Stimulated activated CD4-positive, alpha-beta T cell treated with anti-CD3 and anti-CD28 coated beads, Interleukin-4, amount 100 ng/mL, for 4 hours (primary cell): ENCODE results near the gene APOO.

Experiments
- DNase-seq, 2 experiments: peaks; one replicate each; pipeline ENCODE4 v3.0.0-alpha.2; 2020

Gene APOO

DNA sequence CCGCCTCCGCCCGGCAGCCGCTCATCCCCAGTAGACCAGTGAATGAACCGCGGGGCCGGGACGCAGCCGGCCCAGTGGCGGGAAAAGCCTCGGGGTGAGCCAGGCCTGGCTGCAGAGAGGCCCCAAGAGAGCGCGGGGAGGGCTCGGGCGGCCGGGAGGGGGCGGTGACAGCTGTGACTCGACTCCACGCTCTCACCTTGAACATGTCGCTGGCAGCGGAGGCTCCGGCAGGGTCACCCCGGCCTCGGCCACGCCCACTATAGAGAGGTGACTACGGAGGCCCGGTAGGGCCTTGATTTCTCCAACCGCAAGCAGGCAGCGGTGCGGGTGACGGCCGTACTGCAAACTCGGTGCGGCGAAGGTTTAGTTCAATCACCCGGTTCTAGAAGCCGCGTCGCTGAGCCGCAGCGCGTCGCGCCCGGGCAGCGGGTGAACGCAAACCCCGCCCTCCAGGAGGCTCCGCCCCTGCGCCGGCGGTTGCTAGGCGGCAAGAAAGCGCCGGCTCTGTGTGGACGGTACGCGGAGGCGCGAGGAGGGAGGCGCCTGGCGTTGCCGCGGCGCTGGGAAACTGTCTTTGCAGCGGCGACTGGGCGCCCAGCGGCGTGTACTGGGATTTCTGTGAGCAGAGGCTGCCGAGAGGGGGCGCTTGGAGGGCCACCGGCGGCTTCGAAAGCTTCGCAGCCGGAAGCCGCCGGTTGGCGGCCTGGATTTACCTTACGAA is at the start of gene APOO, which contains the start of gene CXorf58:
Gene APOO (minus strand): TSS at position 441 of the 721 bp plus-strand sequence. CDS start 236 bp downstream, at position 205.
Gene CXorf58 (plus strand): TSS at position 509 of the 721 bp plus-strand sequence. CDS start 2,297 bp downstream, outside the sequence.
- DNase-seq: peak; percentile 83 to 90

DNA sequence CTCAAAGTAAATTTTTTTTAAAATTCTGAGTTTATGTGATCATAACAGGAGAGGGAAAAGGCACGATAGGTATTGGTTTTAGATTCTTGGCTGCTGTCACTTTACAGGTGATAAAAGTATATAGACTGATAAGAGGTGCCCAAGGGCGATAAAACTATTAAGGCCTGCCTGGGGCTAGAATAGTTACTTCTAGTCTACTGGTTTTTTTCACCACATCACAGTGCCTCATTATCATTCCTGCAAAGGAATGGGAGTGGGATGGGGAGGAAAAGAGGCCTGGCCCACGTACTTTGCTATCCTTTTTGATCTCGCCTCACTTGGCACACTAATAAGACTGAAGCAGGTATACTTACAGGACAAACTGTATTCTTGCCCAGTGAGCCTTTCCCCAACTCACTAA is 46.7 kb upstream of the APOO start:
- no peak for DNase-seq

DNA sequence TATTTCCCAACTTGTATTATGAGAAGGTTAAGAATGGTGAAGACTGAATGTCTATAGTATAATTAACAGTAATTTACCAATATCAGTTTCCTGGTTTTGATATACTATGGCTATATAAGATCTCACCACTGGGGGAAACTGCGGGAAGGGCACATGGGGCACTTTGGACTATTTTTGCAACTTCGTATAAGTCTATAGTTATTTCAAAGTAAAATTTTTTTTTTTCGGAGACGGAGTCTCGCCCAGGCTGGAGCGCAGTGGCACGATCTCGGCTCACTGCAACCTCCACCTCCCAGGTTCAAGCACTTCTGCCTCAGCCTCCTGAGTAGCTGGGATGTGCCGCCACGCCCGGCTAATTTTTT is 46.2 kb upstream of the APOO start:
- DNase-seq: no peak

DNA sequence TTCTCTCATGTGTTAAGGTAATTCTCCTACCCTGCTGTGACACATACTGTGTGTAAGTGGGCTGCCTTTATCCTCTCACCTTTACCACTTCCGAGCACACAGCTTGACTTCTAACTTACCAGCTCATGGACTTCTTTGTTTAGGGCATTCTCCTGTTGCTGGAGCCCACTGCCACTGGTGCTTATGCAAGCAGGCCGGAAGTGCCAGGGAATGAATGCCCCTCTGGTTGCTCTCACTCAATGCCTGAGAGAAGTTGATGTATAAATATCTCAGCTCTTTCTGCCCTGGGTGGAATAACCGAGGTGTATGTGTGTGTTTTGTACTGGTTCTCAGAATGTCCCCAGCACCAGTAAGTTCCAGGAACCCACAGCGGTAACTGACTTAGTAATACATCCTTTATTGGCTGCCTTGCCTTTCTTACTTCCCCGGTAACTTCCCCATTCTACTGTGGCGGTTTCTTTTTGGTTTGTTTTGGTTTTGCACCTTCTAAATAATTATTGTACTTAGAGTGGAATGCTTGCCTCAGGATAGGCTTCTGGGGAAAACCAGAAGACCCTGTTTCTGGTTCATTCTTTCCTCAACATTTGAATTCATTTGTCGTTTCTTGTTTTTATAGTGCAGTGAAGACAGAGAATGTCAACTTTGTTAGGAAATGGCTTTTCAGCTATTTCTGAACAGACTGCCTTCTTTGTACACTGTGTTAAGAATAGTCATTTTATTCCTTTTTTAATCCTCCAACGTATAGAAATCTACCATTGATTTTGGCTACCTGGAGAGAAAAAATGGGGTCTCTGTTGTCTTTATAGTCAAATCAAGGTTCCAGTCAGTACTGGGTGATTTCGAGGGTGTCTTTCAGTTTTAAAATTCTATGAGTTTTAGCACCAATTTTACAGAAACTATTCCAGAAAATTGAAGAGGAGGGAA is 45.5 kb upstream of the APOO start:
- peak; percentile 2 to 8 for DNase-seq

DNA sequence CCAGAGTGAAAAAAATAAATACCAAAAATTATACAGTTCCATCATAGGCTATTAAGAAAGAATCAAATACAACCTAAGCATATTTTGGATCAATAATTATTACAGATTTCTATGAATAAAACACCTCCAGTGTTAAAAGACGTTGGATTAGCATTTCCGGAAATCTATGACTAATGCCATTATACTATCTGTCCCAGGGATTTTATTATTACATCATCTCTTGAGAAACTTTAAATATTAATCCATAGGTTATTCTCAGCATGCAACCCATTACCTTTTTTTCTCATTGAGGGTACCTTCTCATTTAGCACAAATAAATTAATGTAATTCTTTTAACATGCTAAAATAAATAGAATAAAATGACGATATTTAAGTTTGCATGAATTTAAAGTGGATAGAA is 44.7 kb upstream of the APOO start:
- no peak for DNase-seq

DNA sequence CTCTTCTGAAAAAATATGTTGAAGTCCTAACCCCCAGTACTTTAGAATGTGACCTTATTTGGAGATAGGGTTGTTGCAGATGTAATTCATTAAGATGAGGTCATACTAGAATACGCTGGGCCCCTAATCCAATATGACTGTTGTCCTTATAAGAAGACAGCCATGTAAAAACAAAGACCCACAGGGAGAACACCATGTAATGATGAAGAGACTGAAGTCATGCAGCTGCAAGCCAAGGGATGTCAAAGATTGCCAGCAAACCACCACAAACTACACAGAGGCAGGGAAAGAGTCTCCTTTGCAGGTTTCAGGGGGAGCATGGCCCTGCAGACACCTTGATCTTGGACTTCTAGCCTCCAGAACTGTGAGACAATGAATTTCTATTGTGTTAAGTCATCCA is 37.5 kb upstream of the APOO start:
- DNase-seq: no peak

DNA sequence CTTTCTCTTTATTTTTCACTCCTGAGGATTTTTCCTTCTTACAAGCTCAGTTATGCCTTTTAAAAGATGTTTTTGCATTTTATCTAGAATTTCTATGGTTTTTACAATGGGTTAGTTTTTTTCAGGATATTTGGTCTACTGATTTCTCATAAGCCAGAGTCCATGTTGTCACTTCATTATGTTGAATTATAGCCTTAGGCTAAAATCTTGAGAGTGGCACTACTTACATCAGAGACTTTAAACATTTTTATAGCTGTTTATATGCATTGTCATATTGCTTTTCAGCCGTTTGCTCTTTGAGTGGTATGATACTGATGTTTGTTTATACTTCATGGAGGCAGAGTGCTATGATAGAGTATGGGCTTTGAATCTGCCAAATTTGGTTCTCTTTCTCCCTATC is 36.5 kb upstream of the APOO start:
- no peak for DNase-seq

DNA sequence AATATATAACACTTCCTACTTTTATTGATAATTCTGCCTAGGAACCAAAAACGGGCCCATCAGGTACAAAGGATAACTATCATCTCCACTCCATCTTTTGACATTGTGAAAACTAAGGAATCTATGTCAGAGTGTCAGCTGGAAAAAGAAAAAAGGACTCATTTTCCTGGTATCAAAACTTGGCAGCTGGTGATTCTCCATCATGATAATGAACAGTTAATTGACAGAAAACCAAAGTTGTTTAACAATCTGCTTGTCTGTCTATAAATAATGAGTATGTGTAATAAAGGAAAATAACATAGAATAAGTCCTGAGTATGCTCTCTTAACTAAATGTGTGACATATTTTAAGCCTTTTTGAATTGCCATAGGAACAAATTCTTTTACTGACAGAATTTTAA is 31.5 kb upstream of the APOO start:
- DNase-seq: no peak

DNA sequence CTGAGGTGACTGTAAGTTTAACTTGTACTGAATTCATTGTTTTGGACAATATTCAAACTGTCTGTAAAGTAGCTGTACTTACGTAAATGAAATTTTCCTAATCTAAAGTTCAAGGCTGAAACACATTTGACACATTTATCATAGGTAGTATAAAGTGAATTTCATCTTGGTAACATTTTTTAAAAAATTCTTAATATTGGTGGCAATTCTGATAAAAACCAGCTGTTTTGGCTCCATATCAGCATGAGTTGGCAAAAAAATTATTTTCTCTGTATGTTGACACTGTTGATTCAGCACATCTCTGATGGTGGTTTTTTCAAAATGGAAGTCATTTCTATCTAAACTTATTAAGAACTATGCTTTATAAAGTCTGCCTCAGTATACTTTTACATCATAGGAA is 31.0 kb upstream of the APOO start:
- no peak for DNase-seq

DNA sequence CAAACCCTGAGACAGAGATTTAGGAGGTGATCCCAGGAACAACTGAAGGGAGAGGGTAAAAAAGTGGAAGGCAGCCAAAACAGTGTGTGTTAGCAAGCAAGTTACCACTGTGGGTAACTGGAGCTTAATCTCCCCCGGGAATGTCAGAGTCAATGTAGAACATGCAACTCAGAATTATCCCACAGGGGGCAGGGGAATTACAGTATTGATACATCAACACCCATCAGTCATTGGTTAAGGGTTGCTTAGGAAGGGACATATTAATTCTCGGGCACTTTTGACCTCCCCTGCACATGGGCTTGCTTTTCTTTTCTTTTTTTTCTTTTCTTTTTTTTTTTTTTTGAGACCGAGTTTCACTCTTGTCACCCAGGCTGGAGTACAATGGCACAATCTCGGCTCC is 29.4 kb upstream of the APOO start:
- DNase-seq: no peak

DNA sequence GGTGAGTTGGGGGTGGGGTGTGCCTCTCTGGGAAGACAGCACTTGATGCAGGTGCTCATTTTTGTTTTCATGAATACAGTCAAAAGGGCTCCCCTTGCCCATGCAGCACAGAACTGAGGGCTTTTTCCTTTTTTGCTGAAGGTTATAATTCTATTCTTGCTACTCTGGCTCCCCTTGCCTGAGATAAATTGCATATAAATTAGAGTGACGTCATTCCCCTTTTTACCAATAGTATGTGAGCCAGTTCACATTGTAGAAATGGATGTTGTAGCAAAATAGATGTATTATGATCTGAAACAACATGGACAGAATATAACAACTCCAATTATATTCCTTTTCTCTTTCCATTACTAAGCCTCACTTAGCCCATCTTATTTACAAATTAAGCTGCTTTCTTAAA is 28.4 kb upstream of the APOO start:
- DNase-seq: no peak

DNA sequence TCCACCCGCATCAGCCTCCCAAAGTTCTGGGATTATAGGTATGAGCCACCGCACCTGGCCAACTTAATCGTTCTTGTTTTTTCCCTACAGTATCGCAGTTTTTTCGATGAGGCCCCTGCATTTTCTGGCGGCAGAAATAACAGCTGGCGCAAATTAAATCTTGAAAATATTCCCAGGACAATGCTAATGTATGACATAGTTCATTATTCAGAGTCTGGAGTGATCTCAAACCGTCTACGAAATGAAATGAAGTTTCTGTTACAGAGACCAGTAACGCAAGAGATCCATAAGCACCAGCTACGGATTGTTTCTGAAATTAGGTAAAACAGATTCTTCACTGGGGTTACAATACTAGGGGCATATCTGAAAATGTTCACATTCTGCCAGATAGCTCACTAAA is 27.4 kb upstream of the APOO start:
- DNase-seq: no peak

DNA sequence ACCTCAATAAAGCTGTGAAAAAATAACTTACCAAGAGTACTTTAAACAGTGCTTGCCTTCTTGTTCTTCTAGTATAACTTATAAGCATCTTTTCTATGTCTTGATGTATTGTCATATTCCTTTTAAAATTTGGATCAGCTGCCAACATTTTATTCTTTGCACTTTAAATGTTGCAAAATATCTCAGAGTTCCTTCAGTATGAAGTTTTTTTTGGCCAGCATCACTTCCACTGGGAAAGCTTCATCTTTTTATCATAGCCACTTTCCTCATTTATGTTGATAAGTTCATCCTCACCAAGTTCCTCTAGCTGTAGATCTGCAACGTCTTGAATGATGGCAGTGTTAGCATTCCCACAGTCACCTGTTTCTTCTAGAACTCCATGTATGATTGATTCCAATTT is 24.3 kb upstream of the APOO start:
- no peak for DNase-seq

DNA sequence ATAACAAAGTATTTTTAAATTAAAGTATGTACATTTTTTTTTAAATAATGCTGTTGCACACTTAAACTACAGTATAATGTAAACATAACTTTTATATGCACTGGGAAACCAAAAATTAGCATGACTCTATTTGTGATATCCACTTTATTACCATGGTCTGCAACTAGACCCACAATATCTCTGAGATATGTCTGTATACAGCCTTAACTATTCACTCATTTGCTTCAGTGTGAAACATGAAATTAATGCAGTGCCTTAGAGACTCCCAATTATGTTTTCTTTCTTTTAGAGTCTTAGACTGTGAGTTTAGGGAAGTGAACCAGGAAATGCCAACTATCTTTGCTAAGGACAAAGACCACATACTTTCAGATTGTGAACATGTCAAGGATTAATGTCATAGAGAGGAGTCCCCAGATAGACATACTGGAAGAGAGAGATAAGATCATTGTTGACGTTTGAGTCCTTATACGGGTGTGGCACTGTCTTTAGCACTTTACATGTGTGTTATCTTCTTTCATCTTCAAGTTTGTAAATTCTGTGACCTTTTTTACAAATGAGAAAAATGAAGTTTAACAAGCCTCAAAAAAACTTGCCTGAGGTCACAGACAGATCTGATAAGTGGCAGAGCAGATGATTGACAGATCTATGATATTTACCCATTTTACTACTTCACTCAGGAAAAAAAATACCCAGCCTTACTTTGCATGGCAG is 23.3 kb upstream of the APOO start:
- no peak for DNase-seq

DNA sequence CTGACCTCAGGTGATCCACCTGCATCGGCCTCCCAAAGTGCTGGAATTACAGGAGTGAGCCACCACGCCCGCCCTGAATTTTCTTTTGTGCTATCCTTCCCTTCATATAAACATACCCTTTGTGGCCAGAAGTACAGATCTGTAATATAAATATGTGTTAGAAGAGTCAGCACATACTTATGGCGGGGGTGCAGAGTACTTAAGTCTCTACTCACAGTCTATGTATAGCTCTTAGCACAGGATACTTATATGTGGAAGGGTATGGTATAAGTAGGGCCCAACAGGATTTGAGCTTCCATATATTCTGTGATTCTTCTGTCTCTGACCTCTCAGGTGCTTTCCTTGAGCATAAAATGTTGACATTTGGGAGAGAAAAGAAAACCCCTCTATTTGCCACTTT is 18.3 kb upstream of the APOO start:
- DNase-seq: no peak

DNA sequence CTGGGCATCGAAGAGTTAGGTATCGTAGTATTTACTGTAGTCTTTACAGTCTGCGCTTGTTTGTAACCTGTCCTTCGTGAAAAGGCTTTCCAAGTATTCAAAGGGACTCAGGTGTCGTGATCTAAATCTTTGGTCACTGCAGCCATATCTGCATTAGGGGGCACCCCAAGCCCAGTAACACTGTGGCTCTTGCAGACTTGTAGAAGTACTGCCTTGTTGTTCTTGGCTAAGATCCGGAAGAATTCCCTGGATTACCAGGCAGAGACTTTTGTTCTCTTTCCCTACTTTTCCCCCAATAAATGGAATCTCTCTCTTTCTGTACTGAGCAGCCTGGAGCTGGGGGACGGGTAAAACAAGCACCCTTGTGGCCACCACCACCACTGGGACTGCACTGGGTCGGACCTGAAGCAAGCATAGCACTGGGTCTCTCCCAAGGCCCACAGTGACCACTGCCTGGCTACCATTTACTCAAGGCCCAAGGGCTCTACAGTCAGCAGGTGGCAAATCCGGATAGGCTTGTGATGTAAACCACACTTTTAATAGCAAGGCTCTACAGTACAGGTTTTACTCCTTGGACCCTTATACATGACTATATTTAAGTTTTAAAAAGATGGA is 12.1 kb upstream of the APOO start:
- DNase-seq: no peak

DNA sequence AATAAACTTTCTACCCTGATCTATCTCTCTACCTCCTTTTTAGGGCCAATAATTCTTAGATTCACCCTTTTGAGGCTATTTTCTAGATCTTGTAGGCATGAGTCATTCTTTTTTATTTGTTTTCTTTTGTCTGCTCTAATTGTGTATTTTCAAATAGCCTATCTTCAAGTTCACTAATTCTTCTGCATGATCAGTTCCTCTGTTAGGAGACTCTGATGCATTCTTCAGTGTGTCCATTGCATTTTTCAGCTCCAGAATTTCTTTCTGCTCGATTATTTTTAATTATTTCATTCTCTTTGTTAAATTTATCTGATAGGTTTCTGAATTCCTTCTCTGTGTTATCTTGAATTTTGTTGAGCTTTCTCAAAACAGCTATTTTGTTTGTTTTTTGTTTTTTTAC is 11.4 kb upstream of the APOO start:
- DNase-seq: no peak

DNA sequence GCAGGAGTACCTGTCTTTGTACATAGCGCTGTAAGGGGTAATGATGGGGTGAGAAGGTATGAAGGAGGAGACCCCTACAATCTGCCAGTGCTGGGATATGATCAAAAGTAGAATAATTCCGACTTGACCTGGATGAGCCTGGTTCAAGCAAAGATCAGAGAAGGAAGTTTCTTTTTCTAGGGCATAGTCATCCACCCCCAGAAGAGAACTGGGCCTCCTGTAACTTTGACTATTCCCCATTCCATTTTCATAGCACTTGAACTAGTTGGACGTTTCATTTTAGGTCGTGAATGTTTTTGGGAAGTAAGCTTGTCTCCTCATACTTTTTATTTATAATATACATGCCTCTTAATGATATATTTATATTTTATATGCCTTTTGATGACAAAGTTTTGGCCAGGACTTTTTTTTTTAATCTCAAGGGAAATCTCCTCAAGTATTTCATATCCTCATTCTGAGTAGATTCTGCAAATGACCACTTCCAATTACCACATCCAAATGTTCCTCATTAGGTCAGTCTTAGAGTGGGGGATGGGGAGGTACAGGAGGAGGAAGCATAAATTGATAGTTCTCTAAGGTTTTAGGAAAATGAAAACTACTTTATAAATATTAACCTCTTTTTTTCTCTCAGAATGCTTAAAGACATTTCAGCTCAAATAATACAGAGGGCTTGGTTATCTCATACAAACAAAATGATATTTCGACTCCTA is 3.5 kb upstream of the APOO start:
- DNase-seq: no peak

DNA sequence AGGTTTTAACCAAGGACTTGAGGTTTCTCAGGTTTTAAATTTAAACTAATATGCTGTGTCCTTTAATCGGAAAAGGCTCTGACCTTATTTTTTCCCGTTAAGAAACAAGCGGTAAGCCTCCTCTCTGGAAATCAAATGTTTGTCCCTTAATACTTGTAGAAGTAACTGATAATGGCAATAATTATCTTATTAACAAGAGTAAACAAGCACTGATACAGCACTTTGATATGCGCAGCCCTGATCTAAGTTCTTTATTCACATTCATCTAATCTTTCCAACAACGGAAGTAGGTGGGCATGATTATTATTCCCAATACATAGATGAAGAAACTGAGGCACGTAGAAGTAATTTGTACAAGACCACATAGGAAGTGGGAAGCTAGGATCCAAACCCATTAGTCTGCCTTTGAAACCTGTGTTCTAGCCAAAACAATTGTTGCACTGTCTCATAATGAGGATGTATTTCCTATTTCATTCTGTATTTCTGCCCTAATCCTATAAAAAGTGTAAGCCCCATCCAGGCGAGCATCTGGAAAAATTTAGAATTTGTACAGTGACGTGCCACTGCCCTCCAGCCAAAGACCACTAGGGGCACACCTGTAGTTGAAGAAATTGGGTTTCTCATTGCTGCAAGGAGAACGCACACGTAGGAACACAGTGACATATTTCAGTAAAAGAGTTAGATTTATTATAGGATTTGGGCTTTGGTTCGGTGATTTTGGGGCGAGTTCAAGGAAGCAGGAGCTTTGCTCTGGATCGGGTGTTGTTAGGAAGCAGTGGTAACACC is 674 bp upstream of the APOO start:
- DNase-seq: no peak

DNA sequence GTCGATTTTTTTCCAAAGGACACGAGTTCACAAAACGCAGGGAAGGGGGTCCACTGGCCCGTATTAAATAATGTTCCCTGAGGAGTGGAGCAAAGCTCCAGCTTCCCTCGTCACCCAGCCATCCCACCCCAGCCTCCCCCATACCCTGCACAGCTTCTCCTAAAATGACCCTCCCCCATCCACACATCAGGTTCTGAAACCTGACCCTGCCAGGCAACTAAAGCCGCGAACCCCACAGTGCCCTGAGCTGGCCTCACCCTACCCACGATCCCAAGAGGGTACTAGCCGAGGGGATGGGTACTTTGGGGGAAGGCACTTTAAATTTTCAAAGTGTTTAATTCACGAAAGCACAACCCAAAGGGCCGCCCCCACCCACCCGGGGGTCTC is 634 bp downstream of the APOO start:
- DNase-seq: no peak

DNA sequence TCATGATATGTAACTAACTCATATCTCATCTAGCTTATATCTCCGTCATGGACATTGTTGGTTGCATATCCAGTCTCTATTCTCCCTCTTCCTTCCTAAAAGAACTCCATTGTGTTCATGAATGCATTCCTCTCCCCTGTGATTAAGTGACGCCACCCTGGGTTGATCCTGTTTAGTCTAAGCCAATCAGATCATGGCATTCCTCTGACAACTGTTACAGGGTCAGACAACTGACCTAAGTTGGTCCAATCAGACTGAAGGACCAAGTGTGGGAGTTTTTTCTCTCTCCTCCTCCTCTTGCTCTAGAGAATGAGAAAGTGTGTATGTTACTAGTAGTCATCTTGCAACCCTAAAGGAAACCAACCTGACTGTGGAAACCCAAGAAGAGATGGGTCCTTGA is 3.6 kb downstream of the APOO start:
- no peak for DNase-seq

DNA sequence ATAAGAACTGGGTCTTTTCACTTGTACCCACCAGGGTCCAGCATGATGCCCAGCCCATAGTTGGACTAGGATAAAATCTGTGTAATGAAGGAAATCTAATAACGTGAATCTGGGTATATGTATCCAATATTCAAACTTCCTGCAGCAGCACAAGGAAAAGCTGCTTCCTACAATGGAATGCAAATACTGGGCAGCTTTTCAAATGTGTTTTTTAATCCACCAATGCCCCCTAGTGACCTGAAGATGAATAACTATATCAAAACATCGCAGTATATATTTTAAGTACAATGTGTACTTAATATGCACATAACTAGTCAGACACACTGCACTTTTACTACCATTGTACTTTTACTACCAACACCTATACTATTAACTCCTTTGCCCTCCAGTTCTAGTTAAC is 5.3 kb downstream of the APOO start:
- DNase-seq: no peak
